IMR-90 (cell line): Measurements from ENCODE around the gene CCDC18. TPM values are rescaled to one million over a fixed set of nuclear protein-coding genes. Genes with fewer than 3 reads are reported as not detected.
"Not testable (repeated sequence)": the region's sequence is repeated elsewhere in the genome, so short reads cannot be mapped to it uniquely, and the experiment has no call there.

ENCODE experiments used
- ATAC-seq: fragments of 200-7000 bp; cut with Tn5 transposase; 2 replicates; pipeline ENCODE4 v1.9.1; 2020; ENCODE audit warnings: low read depth, mild to moderate bottlenecking, moderate library complexity
- BruUV-seq: library from RNA; stranded (reverse); fragments of 400-500 nt; replicated peaks from 2 replicates; lab custom pipeline; 2021; lab: Mats Ljungman, UMichigan
- CTCF ChIA-PET: fragments of 300-600 bp; formaldehyde crosslinking; extraction: SDS; loops from one replicate; lab custom pipeline; 2021; ENCODE audit warnings: antibody characterized with exemption; lab: Yijun Ruan, JAX
- POLR2A ChIA-PET: fragments of 300-600 bp; sonication (Branson Sonifier 250); formaldehyde crosslinking; loops from one replicate; lab custom pipeline; 2022; ENCODE audit warnings: antibody characterized with exemption; ENCODE audit not compliant: unreplicated experiment; lab: Charles Lee
- DNase-seq: peaks from one replicate; pipeline ENCODE4 v3.0.0; 2013
- H2AFZ ChIP-seq: replicated peaks from 2 replicates; pipeline ENCODE3; 2013; ENCODE audit warnings: low read length, mild to moderate bottlenecking; ENCODE audit not compliant: poor library complexity
- H2AK5ac ChIP-seq: 2 replicates; pipeline ENCODE4 v1.6.1; 2013; ENCODE audit warnings: low read depth, low read length, inconsistent platforms
- H2AK9ac ChIP-seq: replicated peaks from 2 replicates; pipeline ENCODE3; 2013; ENCODE audit warnings: mild to moderate bottlenecking, low read depth, low read length, moderate library complexity; ENCODE audit not compliant: poor library complexity
- H2BK120ac ChIP-seq: 2 replicates; pipeline ENCODE4 v1.6.1; 2013; ENCODE audit warnings: low read depth, low read length, inconsistent platforms
- H2BK15ac ChIP-seq: 3 replicates; pipeline ENCODE4 v1.6.1; 2013; ENCODE audit warnings: low read depth, low read length, inconsistent platforms
- H2BK20ac ChIP-seq: 2 replicates; pipeline ENCODE4 v1.6.1; 2013; ENCODE audit warnings: low read depth, mild to moderate bottlenecking, inconsistent platforms, low read length, moderate library complexity
- H2BK5ac ChIP-seq: 2 replicates; pipeline ENCODE4 v1.6.1; 2013; ENCODE audit warnings: mild to moderate bottlenecking, low read depth, low read length, inconsistent platforms; ENCODE audit not compliant: poor library complexity, severe bottlenecking
- H3K14ac ChIP-seq: replicated peaks from 2 replicates; pipeline ENCODE4 v1.6.1; 2013; ENCODE audit warnings: low read depth, low read length, inconsistent platforms
- H3K18ac ChIP-seq: 2 replicates; pipeline ENCODE4 v1.6.1; 2013; ENCODE audit warnings: low read depth, low read length, control low read depth
- H3K23ac ChIP-seq: 2 replicates; pipeline ENCODE4 v1.6.1; 2013; ENCODE audit warnings: low read depth, low read length, inconsistent platforms
- H3K27ac ChIP-seq: 2 replicates; pipeline ENCODE4 v1.5.1; 2013; ENCODE audit warnings: mild to moderate bottlenecking, control low read depth, low read length; ENCODE audit not compliant: insufficient read depth
- H3K27me3 ChIP-seq: 2 replicates; pipeline ENCODE4 v1.6.1; 2013; ENCODE audit warnings: low read length; ENCODE audit not compliant: control insufficient read depth, insufficient read depth
- H3K36me3 ChIP-seq: 2 replicates; pipeline ENCODE4 v1.6.1; 2013; ENCODE audit warnings: low read length, mixed read lengths; ENCODE audit not compliant: control insufficient read depth, insufficient read depth
- H3K4ac ChIP-seq: 2 replicates; pipeline ENCODE4 v1.6.1; 2013; ENCODE audit warnings: low read depth, low read length, inconsistent platforms
- H3K4me1 ChIP-seq: 2 replicates; pipeline ENCODE4 v1.6.1; 2013; ENCODE audit warnings: low read length, mixed read lengths; ENCODE audit not compliant: control insufficient read depth, insufficient read depth
- H3K4me2 ChIP-seq: 2 replicates; pipeline ENCODE4 v1.6.1; 2013; ENCODE audit warnings: low read depth, mild to moderate bottlenecking, control low read depth, low read length, moderate library complexity
- H3K4me3 ChIP-seq: 2 replicates; pipeline ENCODE4 v1.5.1; 2013; ENCODE audit warnings: low read depth, mild to moderate bottlenecking, control low read depth, low read length, moderate library complexity; ENCODE audit not compliant: insufficient read depth
- H3K56ac ChIP-seq: 2 replicates; pipeline ENCODE4 v1.6.1; 2013; ENCODE audit warnings: low read length, inconsistent platforms; ENCODE audit not compliant: insufficient read depth; ENCODE audit errors: extremely low read depth
- H3K79me1 ChIP-seq, 2 experiments: 2 replicates each; pipeline ENCODE4 v1.6.1; 2013; ENCODE audit warnings: low read length in 2 of 2, inconsistent platforms in 1 of 2, low read depth in 1 of 2
- H3K9ac ChIP-seq: 2 replicates; pipeline ENCODE4 v1.6.1; 2013; ENCODE audit warnings: low read depth, low read length, control low read depth
- H3K9me1 ChIP-seq: 2 replicates; pipeline ENCODE4 v1.6.1; 2013; ENCODE audit warnings: low read length, inconsistent platforms; ENCODE audit not compliant: insufficient read depth
- H3K9me3 ChIP-seq: 2 replicates; pipeline ENCODE4 v1.6.1; 2013; ENCODE audit warnings: low read length; ENCODE audit not compliant: control insufficient read depth, insufficient read depth
- H4K20me1 ChIP-seq: 2 replicates; pipeline ENCODE4 v1.6.1; 2013; ENCODE audit warnings: low read length, inconsistent platforms; ENCODE audit not compliant: insufficient read depth
- H4K5ac ChIP-seq: 2 replicates; pipeline ENCODE4 v1.6.1; 2013; ENCODE audit warnings: mild to moderate bottlenecking, low read depth, low read length, control low read depth
- H4K8ac ChIP-seq, 2 experiments: 2 replicates each; pipeline ENCODE4 v1.6.1; 2013; ENCODE audit warnings: low read depth in 2 of 2, low read length in 2 of 2, control low read depth in 1 of 2, inconsistent platforms in 1 of 2
- H4K91ac ChIP-seq: 2 replicates; pipeline ENCODE4 v1.6.1; 2013; ENCODE audit warnings: low read depth, low read length, inconsistent platforms; ENCODE audit not compliant: insufficient read depth
- ELK1 ChIP-seq: fragments of 150-350 bp; IDR thresholded peaks from 2 replicates; pipeline ENCODE4 v1.6.1; 2016; ENCODE audit warnings: low read depth, mild to moderate bottlenecking, low read length, moderate library complexity, borderline replicate concordance
- MAZ ChIP-seq: IDR thresholded peaks from 2 replicates; pipeline ENCODE4 v1.6.1; 2012; ENCODE audit warnings: low read depth, mild to moderate bottlenecking, low read length, improper control_type of control experiment, moderate library complexity, borderline replicate concordance
- POLR2A ChIP-seq: IDR thresholded peaks from 2 replicates; pipeline ENCODE4 v1.6.1; 2012; ENCODE audit warnings: mild to moderate bottlenecking, low read depth, low read length
- RAD21 ChIP-seq: IDR thresholded peaks from 2 replicates; pipeline ENCODE4 v1.6.1; 2012; ENCODE audit warnings: low read length, improper control_type of control experiment
- RCOR1 ChIP-seq: IDR thresholded peaks from 2 replicates; pipeline ENCODE4 v1.6.1; 2012; ENCODE audit warnings: mild to moderate bottlenecking, low read length, improper control_type of control experiment; ENCODE audit not compliant: insufficient replicate concordance
- SMC3 ChIP-seq: fragments of 150-350 bp; IDR thresholded peaks from 2 replicates; pipeline ENCODE4 v1.6.1; 2016; ENCODE audit warnings: low read depth, mild to moderate bottlenecking, antibody characterized with exemption, low read length, moderate library complexity
- WGBS, 2 experiments: methylation state at CpG; one replicate each; pipeline versions ENCODE4 v1.1.5 to v1.1.7; 2013; ENCODE audit warnings: missing lambda C conversion rate in 2 of 2; ENCODE audit not compliant: insufficient read length in 1 of 2; ENCODE audit errors: extremely low coverage in 2 of 2; 5-methylcytosine and 5-hydroxymethylcytosine counted together
- dilution Hi-C: fragments of 300-500 bp; cut with HindIII; formaldehyde crosslinking; loops from one replicate; pipeline ENCODE4 v1.14.3; 2018; ENCODE audit warnings: low sequenced_read_pairs; ENCODE audit not compliant: unreplicated experiment
- in situ Hi-C: fragments of 300-500 bp; cut with MboI; formaldehyde crosslinking; loops from 3 replicates; pipeline ENCODE4 v1.14.3; 2019; ENCODE audit warnings: low sequenced_read_pairs, inconsistent platforms, mixed read lengths
- intact Hi-C: fragments of 100-400 bp; cut with micrococcal nuclease; formaldehyde crosslinking; loops from 2 replicates; pipeline ENCODE4 v1.10.0; 2022
- polyA plus RNA-seq, 3 experiments: library from polyadenylated mRNA; depleted of rRNA; stranded (reverse); fragments of >200 nt; gene quantifications; 2 replicates each; pipeline ENCODE4 v1.2.3, GENCODE V29; 2012; ENCODE audit warnings: low replicate concordance in 1 of 3
- total RNA-seq: library from RNA; depleted of rRNA; stranded (reverse); fragments of >200 nt; gene quantifications from 2 replicates; pipeline ENCODE4 v1.2.3, GENCODE V29; 2012

The CCDC18 gene
- total and polyA plus RNA-seq, 2 of the 4 experiments (the other 2 are of a cell fraction): 5.5 to 7.3 TPM

- Histone ChIP-seq H3K9ac (no peak overlapping the region), H2BK120ac (no peak overlapping the region), H3K4me1 (no peaks in the 10 kb centered on the region), H3K23ac (no peak overlapping the region), H3K56ac (no peak overlapping the region), H3K9me3 (0 out of 2 replicates have a peak, but pooled peaks cover 2% of the 10 kb centered on the region), H3K9me1 (peaks cover 7% of the 10 kb centered on the region; the same call in 1 of the 2 replicates), H2AK9ac (no peak overlapping the region), H4K20me1 (peaks cover 29% of the 10 kb centered on the region), H3K27ac (no peak overlapping the region), H3K79me1 (peaks cover 14 to 33% of the 10 kb centered on the region in 2 experiments), H3K4ac (no peak overlapping the region), H2AK5ac (no peak overlapping the region), H3K4me2 (no peak overlapping the region), H3K18ac (no peak overlapping the region), H4K91ac (no peak overlapping the region), H2BK5ac (no peak overlapping the region), H3K36me3 (peaks cover 2% of the 10 kb centered on the region; the same call in 1 of the 2 replicates), H3K4me3 (no peak overlapping the region), H4K8ac (no peak overlapping the region), H2AFZ (no peak overlapping the region), H3K14ac (no peak overlapping the region), H2BK15ac (no peak overlapping the region), H3K27me3 (no peaks in the 10 kb centered on the region), H4K5ac (no peak overlapping the region), H2BK20ac (no peak overlapping the region)
- POLR2A ChIA-PET: no interaction called here
- TF ChIP-seq SMC3 (no peak), MAZ (no peak), POLR2A (no peak), RCOR1 (no peak), RAD21 (no peak), ELK1 (no peak)
- in situ Hi-C loops (no loop called here), intact Hi-C loops (no loop called here), dilution Hi-C loops (no loop called here)
- no peak for ATAC-seq
- BruUV-seq: no TSS peak
- CTCF ChIA-PET: no interaction called here
- DNase-seq: no peak
These were observed 13.5 kb upstream of the CCDC18 start for GRCh38 chr1:93167006-93167405.

GRCh38 chr1:93170141-93170678 lies 10.3 kb upstream of the CCDC18 start:
- intact Hi-C loops, H2AK9ac ChIP-seq, H3K9me3 ChIP-seq, ATAC-seq, CTCF ChIA-PET, H2AFZ ChIP-seq, H3K36me3 ChIP-seq, H3K4me3 ChIP-seq, BruUV-seq, H3K27me3 ChIP-seq, H3K56ac ChIP-seq, H3K4me2 ChIP-seq, H2AK5ac ChIP-seq, H3K9ac ChIP-seq, H3K4me1 ChIP-seq, H3K27ac ChIP-seq, H4K8ac ChIP-seq, H3K18ac ChIP-seq, DNase-seq, H3K14ac ChIP-seq, H4K91ac ChIP-seq, H2BK20ac ChIP-seq, H2BK5ac ChIP-seq, in situ Hi-C loops, H4K5ac ChIP-seq, H3K23ac ChIP-seq, H3K4ac ChIP-seq, dilution Hi-C loops, H2BK120ac ChIP-seq, POLR2A ChIA-PET, H3K9me1 ChIP-seq, H2BK15ac ChIP-seq: not testable (repeated sequence)
- Histone ChIP-seq H3K79me1 (peaks cover 7 to 29% of the 10 kb centered on the region in 2 experiments; a peak in 3 of 4 replicates), H4K20me1 (peaks cover 32% of the 10 kb centered on the region)
- 94% methylated on average over 13 of the region's 36 CpGs; no CpG with 5 or more reads in 1 of the 2 experiments for WGBS, 2 experiments
